GM12878 (cell line): Measurements from ENCODE around the gene RALB. TPM values are rescaled to one million over a fixed set of nuclear protein-coding genes. Genes with fewer than 3 reads are reported as not detected.

Experiments
- CREM ChIP-seq: IDR thresholded peaks from 2 replicates; pipeline ENCODE4 v1.6.1; 2014; ENCODE audit warnings: antibody characterized with exemption, low read depth
- HDAC2 ChIP-seq: fragments of 200-600 bp; sonication (generic); IDR thresholded peaks from 2 replicates; pipeline ENCODE4 v1.6.1; 2017
- IRF4 ChIP-seq: IDR thresholded peaks from 2 replicates; pipeline ENCODE4 v1.6.1; 2011; ENCODE audit warnings: low read depth, low read length
- KDM1A ChIP-seq: fragments of 200-600 bp; sonication (generic); IDR thresholded peaks from 2 replicates; pipeline ENCODE4 v1.6.1; 2016; ENCODE audit warnings: borderline replicate concordance
- MEF2B ChIP-seq: fragments of 450-650 bp; IDR thresholded peaks from 2 replicates; pipeline ENCODE4 v1.6.1; 2018; ENCODE audit warnings: mild to moderate bottlenecking, moderate library complexity; ENCODE audit not compliant: partially characterized antibody, poor library complexity, severe bottlenecking
- MTA2 ChIP-seq: fragments of 450-650 bp; IDR thresholded peaks from 2 replicates; pipeline ENCODE4 v1.6.1; 2016; ENCODE audit warnings: low read depth, mild to moderate bottlenecking, moderate library complexity
- NFIC ChIP-seq: IDR thresholded peaks from 2 replicates; pipeline ENCODE4 v1.6.1; 2012; ENCODE audit warnings: low read depth, mild to moderate bottlenecking, inconsistent platforms, low read length, moderate library complexity
- NFYB ChIP-seq: IDR thresholded peaks from 2 replicates; pipeline ENCODE4 v1.6.1; 2011; ENCODE audit warnings: low read depth, mild to moderate bottlenecking, low read length, improper control_type of control experiment, moderate library complexity; ENCODE audit not compliant: insufficient read depth
- NRF1 ChIP-seq: conservative IDR thresholded peaks from 2 replicates; pipeline ENCODE4 v1.6.1; 2011; ENCODE audit warnings: mild to moderate bottlenecking, low read depth, low read length, improper control_type of control experiment
- PBX3 ChIP-seq: IDR thresholded peaks from 2 replicates; pipeline ENCODE4 v1.6.1; 2011; ENCODE audit warnings: mild to moderate bottlenecking, low read depth, low read length, moderate library complexity; ENCODE audit not compliant: insufficient replicate concordance
- PML ChIP-seq: IDR thresholded peaks from 2 replicates; pipeline ENCODE4 v1.6.1; 2012; ENCODE audit warnings: low read length, inconsistent platforms
- ZBTB40 ChIP-seq: fragments of 450-650 bp; IDR thresholded peaks from 2 replicates; pipeline ENCODE4 v1.6.1; 2016; ENCODE audit warnings: mild to moderate bottlenecking, moderate library complexity, borderline replicate concordance
- ZNF384 ChIP-seq: IDR thresholded peaks from 2 replicates; pipeline ENCODE4 v1.6.1; 2012; ENCODE audit warnings: low read depth, mild to moderate bottlenecking, low read length, improper control_type of control experiment, borderline replicate concordance
- ZZZ3 ChIP-seq: IDR thresholded peaks from 2 replicates; pipeline ENCODE4 v1.6.1; 2011; ENCODE audit warnings: low read depth; ENCODE audit not compliant: control insufficient read depth, insufficient read length
- polyA plus RNA-seq, 11 experiments: library from polyadenylated mRNA; depleted of rRNA in 4 of 11; unstranded in 6 of 11; stranded (reverse) in 5 of 11; fragments of >200 nt; fragmentation: Nextera tagmentation in 4 of 11; fragmentation: Illumina TruSeq in 1 of 11; extraction: Ambion mirVana in 4 of 11; extraction: Trizol in 1 of 11; gene quantifications; 1 replicate in 1 of 11; 2 replicates in 10 of 11; pipeline versions ENCODE4 v1.2.1 to v1.2.3, GENCODE V29; 2011 to 2016; ENCODE audit warnings: inconsistent platforms in 2 of 11, missing spikeins in 2 of 11, low read depth in 1 of 11
- total RNA-seq, 4 experiments: library from RNA; depleted of rRNA in 3 of 4; stranded (reverse); fragments of >200 nt in 3 of 4; fragmentation: Illumina TruSeq in 1 of 4; extraction: Trizol in 1 of 4; gene quantifications; 2 replicates each; pipeline versions ENCODE4 v1.2.1 to v1.2.3, GENCODE V29; 2013 to 2021

RALB gene
- total and polyA plus RNA-seq, 10 of the 15 experiments (the other 5 are each of a cell fraction or from before 2014, with no cell fraction given) = 8.3 to 54.0 (median 24.2) TPM

GRCh38 chr2:120277505-120278205 lies 25.0 kb downstream of the RALB start (continued):
- TF ChIP-seq ZBTB40 (no peak), NFIC (peak; percentile 50; the same call in 1 of the 2 replicates), ZZZ3 (no peak), IRF4 (no peak), HDAC2 (no peak), ZNF384 (no peak), MTA2 (no peak), PML (no peak), KDM1A (no peak), NFYB (no peak), CREM (no peak), PBX3 (peak; percentile 20), NRF1 (no peak), MEF2B (no peak)
